HFFc6 (cell line): ENCODE results near the gene POU4F2. TPM values are rescaled to one million over a fixed set of nuclear protein-coding genes. Genes with fewer than 3 reads are reported as not detected.

Experiments
- DNase-seq: peaks from one replicate; pipeline ENCODE4 v3.0.0-alpha.2; 2018
- H3K27ac Mint-ChIP-seq: 2 replicates; pipeline ENCODE4 v1.8.0; 2020; ENCODE audit warnings: mild to moderate bottlenecking, mixed read lengths
- H3K27me3 Mint-ChIP-seq: 2 replicates; pipeline ENCODE4 v1.8.0; 2021; ENCODE audit warnings: mild to moderate bottlenecking, moderate library complexity, mixed read lengths; ENCODE audit not compliant: insufficient read depth
- H3K36me3 Mint-ChIP-seq: 2 replicates; pipeline ENCODE4 v1.8.0; 2021; ENCODE audit warnings: low read depth, mixed read lengths
- H3K4me1 Mint-ChIP-seq: 2 replicates; pipeline ENCODE4 v1.8.0; 2020; ENCODE audit warnings: low read depth, mixed read lengths
- H3K4me3 Mint-ChIP-seq: 2 replicates; pipeline ENCODE4 v1.8.0; 2020; ENCODE audit warnings: mild to moderate bottlenecking, moderate library complexity, mixed read lengths
- H3K9me3 Mint-ChIP-seq: 2 replicates; pipeline ENCODE4 v1.8.0; 2020; ENCODE audit warnings: mild to moderate bottlenecking, mixed read lengths
- long read RNA-seq: library from polyadenylated mRNA; unstranded; transcript quantifications from one replicate; pipeline ENCODE4 v2.0.0, GENCODE V29; 2019
- total RNA-seq, 6 experiments: library from RNA; stranded (reverse); fragmentation: NEBNext Ultra II Directional; extraction: Animal tissue kit (Norgen Biotek cat#: 25700); gene quantifications; 2 replicates in 1 of 6; 3 replicates in 5 of 6; pipeline ENCODE4 v1.2.3, GENCODE V29; 2021
- TF ChIP-seq, protein P1 (sequence below): fragments of 200-600 bp; sonication (generic); IDR thresholded peaks from 2 replicates; pipeline ENCODE4 v1.5.0; 2021; ENCODE audit warnings: antibody characterized with exemption, mild to moderate bottlenecking

POU4F2 gene, protein sequence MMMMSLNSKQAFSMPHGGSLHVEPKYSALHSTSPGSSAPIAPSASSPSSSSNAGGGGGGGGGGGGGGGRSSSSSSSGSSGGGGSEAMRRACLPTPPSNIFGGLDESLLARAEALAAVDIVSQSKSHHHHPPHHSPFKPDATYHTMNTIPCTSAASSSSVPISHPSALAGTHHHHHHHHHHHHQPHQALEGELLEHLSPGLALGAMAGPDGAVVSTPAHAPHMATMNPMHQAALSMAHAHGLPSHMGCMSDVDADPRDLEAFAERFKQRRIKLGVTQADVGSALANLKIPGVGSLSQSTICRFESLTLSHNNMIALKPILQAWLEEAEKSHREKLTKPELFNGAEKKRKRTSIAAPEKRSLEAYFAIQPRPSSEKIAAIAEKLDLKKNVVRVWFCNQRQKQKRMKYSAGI
- total RNA-seq: not detected
- long read RNA-seq: 0 reads

DNA sequence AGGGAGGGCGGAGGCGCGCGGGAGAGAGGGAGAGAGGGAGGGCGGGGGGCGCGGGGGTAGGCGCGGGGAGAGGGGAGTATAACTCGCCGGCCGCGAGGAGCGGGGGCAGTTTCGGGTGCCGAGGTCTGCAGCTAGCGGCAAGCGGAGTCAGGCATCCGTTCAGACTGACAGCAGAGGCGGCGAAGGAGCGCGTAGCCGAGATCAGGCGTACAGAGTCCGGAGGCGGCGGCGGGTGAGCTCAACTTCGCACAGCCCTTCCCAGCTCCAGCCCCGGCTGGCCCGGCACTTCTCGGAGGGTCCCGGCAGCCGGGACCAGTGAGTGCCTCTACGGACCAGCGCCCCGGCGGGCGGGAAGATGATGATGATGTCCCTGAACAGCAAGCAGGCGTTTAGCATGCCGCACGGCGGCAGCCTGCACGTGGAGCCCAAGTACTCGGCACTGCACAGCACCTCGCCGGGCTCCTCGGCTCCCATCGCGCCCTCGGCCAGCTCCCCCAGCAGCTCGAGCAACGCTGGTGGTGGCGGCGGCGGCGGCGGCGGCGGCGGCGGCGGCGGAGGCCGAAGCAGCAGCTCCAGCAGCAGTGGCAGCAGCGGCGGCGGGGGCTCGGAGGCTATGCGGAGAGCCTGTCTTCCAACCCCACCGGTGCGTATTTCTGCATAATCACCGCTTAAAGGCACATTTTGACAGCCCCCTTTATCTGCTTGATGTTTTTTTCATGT is at the start of gene POU4F2:
Gene POU4F2, plus strand, starts transcription at position 108 of the 720 bp plus-strand sequence. Its CDS starts 248 bp downstream, at position 356.
- Mint-ChIP-seq H3K27ac (no peak within 1 kb of the TSS), H3K9me3 (peaks cover 17% of the 10 kb centered on the region), H3K27me3 (peaks cover 46% of the 10 kb centered on the region), H3K4me3 (no peak within 1 kb of the TSS), H3K4me1 (peaks cover 10% of the 10 kb centered on the region; the same call in 1 of the 2 replicates), H3K36me3 (0 out of 2 replicates have a peak, but pooled peaks cover 6% of the 10 kb centered on the region)
- TF ChIP-seq, protein P1, sequence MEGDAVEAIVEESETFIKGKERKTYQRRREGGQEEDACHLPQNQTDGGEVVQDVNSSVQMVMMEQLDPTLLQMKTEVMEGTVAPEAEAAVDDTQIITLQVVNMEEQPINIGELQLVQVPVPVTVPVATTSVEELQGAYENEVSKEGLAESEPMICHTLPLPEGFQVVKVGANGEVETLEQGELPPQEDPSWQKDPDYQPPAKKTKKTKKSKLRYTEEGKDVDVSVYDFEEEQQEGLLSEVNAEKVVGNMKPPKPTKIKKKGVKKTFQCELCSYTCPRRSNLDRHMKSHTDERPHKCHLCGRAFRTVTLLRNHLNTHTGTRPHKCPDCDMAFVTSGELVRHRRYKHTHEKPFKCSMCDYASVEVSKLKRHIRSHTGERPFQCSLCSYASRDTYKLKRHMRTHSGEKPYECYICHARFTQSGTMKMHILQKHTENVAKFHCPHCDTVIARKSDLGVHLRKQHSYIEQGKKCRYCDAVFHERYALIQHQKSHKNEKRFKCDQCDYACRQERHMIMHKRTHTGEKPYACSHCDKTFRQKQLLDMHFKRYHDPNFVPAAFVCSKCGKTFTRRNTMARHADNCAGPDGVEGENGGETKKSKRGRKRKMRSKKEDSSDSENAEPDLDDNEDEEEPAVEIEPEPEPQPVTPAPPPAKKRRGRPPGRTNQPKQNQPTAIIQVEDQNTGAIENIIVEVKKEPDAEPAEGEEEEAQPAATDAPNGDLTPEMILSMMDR: no peak
- DNase-seq: no peak

DNA sequence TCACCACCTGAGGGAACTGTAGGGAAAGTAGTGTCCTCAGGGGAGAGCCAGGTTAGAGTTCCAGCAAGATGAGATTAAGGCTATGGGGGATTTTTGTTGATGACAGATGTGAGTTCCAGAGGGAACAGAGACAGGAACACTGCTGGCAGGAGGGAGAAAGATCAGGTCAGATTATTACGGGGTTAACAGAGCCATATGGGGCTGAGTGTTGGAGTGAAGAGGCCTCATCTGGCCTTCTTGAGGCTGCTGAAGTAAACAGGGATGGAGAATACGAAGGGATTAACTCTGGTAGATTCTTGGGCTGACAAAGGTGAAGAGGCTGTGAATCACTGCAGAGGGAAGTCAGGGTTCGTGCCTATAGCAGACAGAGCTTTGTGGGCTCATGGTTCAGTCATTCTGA is 47.9 kb upstream of the POU4F2 start:
- Mint-ChIP-seq H3K4me1 (peaks cover 24% of the 10 kb centered on the region), H3K9me3 (no peaks in the 10 kb centered on the region), H3K4me3 (no peak overlapping the region), H3K27me3 (peaks cover 2% of the 10 kb centered on the region), H3K36me3 (no peaks in the 10 kb centered on the region), H3K27ac (no peak overlapping the region)
- no peak for DNase-seq
- TF ChIP-seq, protein P1: no peak

DNA sequence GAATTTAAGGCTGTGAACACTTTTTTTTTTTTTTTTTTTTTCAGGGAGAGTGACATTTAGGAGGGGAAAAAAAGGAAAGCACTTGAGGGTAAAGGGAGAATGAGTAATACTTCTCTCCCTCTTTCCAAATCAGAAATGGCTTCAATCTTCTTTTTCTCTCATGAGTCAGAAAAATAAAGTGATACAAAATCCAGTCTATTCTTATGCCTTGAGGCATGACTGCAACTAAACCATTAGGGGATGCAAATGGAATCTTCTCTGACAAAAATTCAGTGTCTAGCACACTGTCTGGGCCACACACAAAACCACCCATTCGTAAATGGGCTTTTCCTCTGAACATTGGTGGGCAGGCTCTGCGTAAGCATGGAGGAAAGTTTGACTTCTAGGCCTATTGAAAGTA is 46.7 kb upstream of the POU4F2 start:
- Mint-ChIP-seq H3K9me3 (peaks cover 5% of the 10 kb centered on the region; the same call in 1 of the 2 replicates), H3K27me3 (peaks cover 2% of the 10 kb centered on the region), H3K4me3 (no peak overlapping the region), H3K36me3 (no peaks in the 10 kb centered on the region), H3K27ac (no peak overlapping the region), H3K4me1 (peaks cover 12% of the 10 kb centered on the region)
- peak; percentile 7 for DNase-seq
- TF ChIP-seq, protein P1: no peak

DNA sequence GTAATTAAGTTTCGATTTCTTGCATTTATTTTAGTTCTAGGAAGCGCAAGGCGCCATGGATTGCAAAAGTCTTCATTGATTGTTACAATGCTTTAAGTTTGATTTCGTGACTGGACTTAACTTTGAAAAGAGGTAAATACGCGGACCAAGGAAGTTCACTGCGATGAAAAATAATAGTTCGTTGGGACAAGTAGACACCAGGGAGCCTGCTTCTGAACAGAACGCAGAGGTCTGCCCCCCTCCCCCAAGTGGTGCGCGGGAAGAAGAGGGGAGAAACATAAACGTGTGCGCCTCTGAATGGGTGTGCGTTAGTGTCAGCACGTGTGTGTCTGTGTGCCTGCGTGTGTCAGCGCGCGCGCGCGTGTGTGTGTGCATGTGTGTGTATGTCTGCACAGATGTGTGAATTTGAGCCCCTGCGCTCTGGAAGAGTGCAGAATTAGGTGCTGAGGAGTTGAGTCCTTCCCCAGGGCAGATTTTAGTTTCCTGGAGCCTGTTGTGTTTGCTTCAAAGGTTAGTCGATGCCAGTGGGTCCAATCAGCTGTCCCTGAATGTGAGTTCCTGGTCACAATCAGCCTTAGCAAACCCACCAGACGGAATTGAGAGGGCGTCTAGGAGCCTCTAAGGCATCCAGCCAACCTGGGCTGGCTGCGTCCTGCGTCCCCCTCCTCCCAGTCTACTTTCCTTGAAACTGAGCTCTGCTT is 5.8 kb upstream of the POU4F2 start:
- H3K27ac Mint-ChIP-seq: no peak overlapping the region
- DNase-seq: no peak
- H3K27me3 Mint-ChIP-seq: peaks cover 44% of the 10 kb centered on the region
- H3K36me3 Mint-ChIP-seq: no peaks in the 10 kb centered on the region
- no peaks in the 10 kb centered on the region; the same call in 1 of the 2 replicates for H3K4me1 Mint-ChIP-seq
- peaks cover 7% of the 10 kb centered on the region; the same call in 1 of the 2 replicates for H3K9me3 Mint-ChIP-seq
- TF ChIP-seq, protein P1: no peak
- no peak overlapping the region for H3K4me3 Mint-ChIP-seq

DNA sequence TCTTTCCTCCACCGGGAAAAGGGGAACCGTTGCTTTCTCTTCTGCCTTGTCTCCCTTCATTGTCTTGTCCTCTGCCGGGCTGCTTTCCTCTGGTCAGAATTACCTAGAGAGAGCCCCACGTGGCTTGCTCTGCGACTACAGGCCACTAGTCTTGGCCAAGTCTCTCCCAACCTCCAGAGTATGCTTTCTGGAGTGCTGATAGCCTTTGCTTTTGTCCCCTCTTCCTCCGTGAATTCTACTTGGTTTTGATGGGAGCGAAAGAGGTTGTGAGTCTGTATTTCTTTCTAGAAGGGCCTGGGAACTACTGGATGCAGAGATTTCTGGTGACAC is 5.3 kb upstream of the POU4F2 start:
- H3K4me1 Mint-ChIP-seq: no peaks in the 10 kb centered on the region; the same call in 1 of the 2 replicates
- no peak overlapping the region for H3K27ac Mint-ChIP-seq
- H3K36me3 Mint-ChIP-seq: no peaks in the 10 kb centered on the region
- TF ChIP-seq, protein P1: no peak
- peaks cover 7% of the 10 kb centered on the region; the same call in 1 of the 2 replicates for H3K9me3 Mint-ChIP-seq
- no peak overlapping the region for H3K4me3 Mint-ChIP-seq
- DNase-seq: no peak
- peaks cover 46% of the 10 kb centered on the region for H3K27me3 Mint-ChIP-seq
